KMS-11 (cell line): ENCODE measurements around the gene RNF44.

Experiments used
- H2AFZ ChIP-seq: fragments of 200-600 bp; sonication (generic); 2 replicates; pipeline ENCODE4 v1.6.1; 2016; ENCODE audit warnings: antibody characterized with exemption, mixed run types, low read depth
- H3K27ac ChIP-seq: fragments of 200-600 bp; sonication (generic); 2 replicates; pipeline ENCODE4 v1.6.1; 2016; ENCODE audit warnings: mild to moderate bottlenecking, mixed run types
- H3K27me3 ChIP-seq: fragments of 200-600 bp; sonication (generic); 2 replicates; pipeline ENCODE4 v1.6.1; 2017; ENCODE audit warnings: mild to moderate bottlenecking, low read depth, mixed run types, moderate library complexity; ENCODE audit not compliant: insufficient read depth
- H3K36me3 ChIP-seq: fragments of 200-600 bp; sonication (generic); 2 replicates; pipeline ENCODE4 v1.6.1; 2017; ENCODE audit warnings: mild to moderate bottlenecking, mixed run types; ENCODE audit not compliant: insufficient read depth
- H3K4me1 ChIP-seq: fragments of 200-600 bp; sonication (generic); 2 replicates; pipeline ENCODE4 v1.6.1; 2016; ENCODE audit warnings: mild to moderate bottlenecking, low read depth, mixed run types; ENCODE audit not compliant: poor library complexity, severe bottlenecking
- H3K4me2 ChIP-seq: fragments of 200-600 bp; sonication (generic); 2 replicates; pipeline ENCODE4 v1.7.0; 2016; ENCODE audit warnings: mild to moderate bottlenecking, mixed run types
- H3K4me3 ChIP-seq: fragments of 200-600 bp; sonication (generic); IDR thresholded peaks from 2 replicates; pipeline ENCODE4 v1.6.1; 2017; ENCODE audit warnings: low read depth, low read length, mixed read lengths; ENCODE audit not compliant: insufficient read depth
- H3K79me2 ChIP-seq: fragments of 200-600 bp; sonication (generic); 2 replicates; pipeline ENCODE4 v1.6.1; 2016; ENCODE audit warnings: low read depth, mixed run types; ENCODE audit not compliant: insufficient read depth
- H3K9ac ChIP-seq: fragments of 200-600 bp; sonication (generic); 2 replicates; pipeline ENCODE4 v1.6.1; 2016; ENCODE audit warnings: mild to moderate bottlenecking, mixed run types
- H4K20me1 ChIP-seq: fragments of 200-600 bp; sonication (generic); 2 replicates; pipeline ENCODE4 v1.6.1; 2016; ENCODE audit warnings: mild to moderate bottlenecking, mixed run types; ENCODE audit not compliant: insufficient read depth
- CTCF ChIP-seq: fragments of 200-600 bp; sonication (generic); conservative IDR thresholded peaks from 2 replicates; pipeline ENCODE4 v1.6.1; 2017; ENCODE audit warnings: low read depth, mild to moderate bottlenecking, antibody characterized with exemption, low read length, moderate library complexity, mixed read lengths

Gene RNF44

DNA sequence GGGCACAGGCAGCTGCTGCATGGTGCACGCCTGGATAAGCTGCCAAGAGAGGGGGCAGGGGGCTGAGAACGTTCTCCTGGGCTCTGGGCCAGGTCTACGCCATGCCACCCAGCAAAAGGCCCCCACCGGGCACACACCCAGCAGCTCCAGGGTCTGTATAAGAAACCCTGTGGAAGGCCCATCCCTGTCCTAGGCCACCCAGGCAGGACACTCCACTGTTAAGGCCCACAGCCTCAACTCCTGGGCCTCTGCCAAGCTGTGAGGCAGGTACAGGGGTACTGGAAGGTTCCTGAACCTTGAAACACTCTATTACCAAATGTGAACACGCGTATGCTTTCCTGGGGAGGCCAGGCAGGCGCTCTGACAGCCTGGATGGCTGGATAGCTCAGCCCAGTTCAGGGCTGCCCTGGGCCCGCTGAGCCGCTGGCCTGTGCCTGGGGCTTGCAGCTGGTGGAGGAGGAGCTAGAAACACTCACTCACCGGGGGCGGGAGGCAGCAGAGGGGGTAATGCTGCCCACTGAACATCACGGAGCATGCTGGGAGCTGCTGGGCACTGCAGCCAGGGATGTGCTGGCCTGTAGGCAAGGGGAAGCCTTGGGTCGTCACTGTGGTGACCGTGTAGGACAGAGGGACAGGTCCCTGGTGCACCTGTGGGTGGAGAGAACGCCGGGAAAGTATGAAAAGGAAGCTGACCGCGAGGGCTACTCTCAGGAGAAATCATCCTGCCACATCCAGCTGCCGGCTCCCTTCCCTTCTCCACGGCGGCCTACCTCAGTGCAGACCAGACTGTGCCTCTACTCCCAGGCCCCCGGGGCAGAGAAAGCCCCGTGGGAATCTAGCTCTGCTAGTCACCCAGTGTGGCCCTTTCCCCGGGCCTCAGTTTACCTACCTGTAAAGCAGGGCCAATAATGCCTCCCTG, 6.0 kb downstream of the RNF44 start:
- H3K4me3 ChIP-seq, result no peak overlapping the region
- H3K4me1 ChIP-seq, result peaks cover 23% of the 10 kb centered on the region
- no peak overlapping the region for H3K27ac ChIP-seq
- H3K36me3 ChIP-seq, result no peaks in the 10 kb centered on the region
- no peaks in the 10 kb centered on the region for H3K27me3 ChIP-seq
- no peak for TF ChIP-seq CTCF
- no peak overlapping the region for H3K4me2 ChIP-seq
- no peak overlapping the region for H3K9ac ChIP-seq
- H3K79me2 ChIP-seq, result peaks cover 38% of the 10 kb centered on the region
- H2AFZ ChIP-seq, result no peak overlapping the region
- no peaks in the 10 kb centered on the region for H4K20me1 ChIP-seq

DNA sequence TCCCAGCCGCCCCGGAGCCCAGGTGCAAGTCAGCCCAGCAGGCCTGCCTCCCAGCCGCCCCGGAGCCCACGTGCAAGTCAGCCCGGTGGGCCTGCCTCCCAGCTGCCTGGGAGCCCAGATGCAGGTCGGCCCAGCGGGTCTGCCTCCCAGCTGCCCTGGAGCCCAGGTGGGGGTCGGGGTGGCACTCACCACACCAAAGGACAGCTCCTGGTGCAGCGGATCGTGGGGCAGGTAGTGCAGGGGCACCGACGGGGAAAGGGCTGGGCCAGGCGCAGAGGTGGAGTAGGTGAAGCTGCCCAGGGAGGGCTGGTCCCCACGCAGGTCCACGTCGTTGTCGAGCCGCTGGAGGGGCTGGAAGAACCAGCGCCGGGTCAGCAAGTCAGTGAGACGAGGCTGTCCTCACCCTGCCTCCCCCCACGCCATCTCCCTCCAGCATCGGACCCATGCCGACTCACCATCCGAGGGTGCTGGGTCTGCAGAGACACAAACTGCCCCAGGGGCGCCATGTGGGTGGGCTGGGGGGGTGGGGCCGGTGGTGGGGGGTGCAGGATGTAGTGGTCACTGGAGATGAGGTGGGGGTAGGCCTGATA, 6.7 kb downstream of the RNF44 start:
- Histone ChIP-seq H3K4me2 (no peak overlapping the region), H3K4me3 (no peak overlapping the region), H3K9ac (no peak overlapping the region), H4K20me1 (no peaks in the 10 kb centered on the region), H3K27me3 (no peaks in the 10 kb centered on the region), H3K27ac (no peak overlapping the region), H2AFZ (no peak overlapping the region), H3K4me1 (peaks cover 23% of the 10 kb centered on the region), H3K79me2 (peaks cover 30% of the 10 kb centered on the region), H3K36me3 (no peaks in the 10 kb centered on the region)
- no peak for TF ChIP-seq CTCF

DNA sequence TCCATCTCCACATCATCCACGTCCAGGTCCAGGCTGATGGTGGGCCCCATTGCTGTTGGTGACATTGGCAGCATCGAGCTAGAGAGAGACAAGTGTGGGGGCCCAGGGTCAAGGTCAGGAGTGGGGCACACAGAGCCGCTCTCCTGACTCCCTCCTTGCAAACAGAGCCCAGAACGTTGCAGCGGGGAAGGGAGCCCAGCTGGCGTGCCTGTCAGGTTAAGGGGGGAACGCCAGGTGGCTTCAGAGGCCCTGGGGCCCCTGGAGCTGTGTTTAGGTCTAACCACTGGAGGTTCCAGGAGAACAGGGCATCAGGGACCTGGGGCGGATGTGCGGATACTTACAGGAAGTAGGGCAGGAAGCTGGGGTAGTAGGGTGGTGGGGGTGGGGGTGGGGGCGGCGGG, 7.5 kb downstream of the RNF44 start:
- Histone ChIP-seq H3K27me3 (no peaks in the 10 kb centered on the region), H3K27ac (no peak overlapping the region), H2AFZ (no peak overlapping the region), H4K20me1 (no peaks in the 10 kb centered on the region), H3K4me3 (no peak overlapping the region), H3K4me2 (no peak overlapping the region), H3K36me3 (no peaks in the 10 kb centered on the region), H3K4me1 (peaks cover 16% of the 10 kb centered on the region), H3K9ac (no peak overlapping the region), H3K79me2 (peaks cover 22% of the 10 kb centered on the region)
- TF ChIP-seq CTCF, result no peak

DNA sequence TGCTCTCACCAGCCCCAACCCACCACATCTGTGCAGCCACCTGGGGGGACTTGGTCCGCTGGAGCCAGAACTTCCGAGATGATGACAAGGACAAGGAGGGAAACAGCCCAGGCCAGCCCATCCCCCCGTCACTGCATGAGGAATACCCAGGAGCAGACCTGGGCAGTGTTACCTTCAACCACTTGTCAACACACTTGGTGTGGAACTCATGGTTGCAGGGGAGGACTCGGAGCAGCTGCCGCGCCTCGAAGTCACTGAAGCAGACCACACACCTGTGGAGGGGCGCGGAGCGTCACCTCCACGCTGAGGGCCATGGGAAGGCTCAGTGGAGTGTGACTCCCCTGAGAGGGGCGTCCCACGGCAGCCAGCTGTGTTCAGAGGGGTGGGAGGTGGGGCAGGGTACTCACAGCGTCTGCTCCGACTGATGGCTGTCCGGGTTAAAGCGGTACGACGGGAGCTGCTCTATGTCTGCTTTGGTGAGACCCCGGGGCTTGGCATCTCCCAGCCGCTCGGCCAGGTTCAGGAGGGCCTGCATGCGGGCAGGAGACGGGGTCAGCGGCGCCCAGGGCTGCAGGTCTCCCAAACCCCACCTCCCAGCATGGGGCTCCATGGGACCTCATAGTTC, 8.0 kb downstream of the RNF44 start:
- Histone ChIP-seq H3K4me2 (no peak overlapping the region), H3K4me1 (peaks cover 10% of the 10 kb centered on the region), H3K9ac (no peak overlapping the region), H2AFZ (no peak overlapping the region), H3K27me3 (no peaks in the 10 kb centered on the region), H3K27ac (no peak overlapping the region), H4K20me1 (no peaks in the 10 kb centered on the region), H3K4me3 (no peak overlapping the region), H3K79me2 (peaks cover 17% of the 10 kb centered on the region), H3K36me3 (no peaks in the 10 kb centered on the region)
- TF ChIP-seq CTCF, result no peak
